GM21423 (cell line): ENCODE results near the gene VIPR1.
"Not testable (repeated sequence)": the region's sequence is repeated elsewhere in the genome, so short reads cannot be mapped to it uniquely, and the experiment has no call there.

Experiments
- ATAC-seq: cut with Tn5 transposase; IDR thresholded peaks from one replicate; pipeline ENCODE4 v1.9.1; 2021; ENCODE audit warnings: mild to moderate bottlenecking, moderate library complexity; ENCODE audit not compliant: unreplicated experiment

Gene VIPR1

GRCh38 chr3:42562047-42562907 lies 59.8 kb downstream of the VIPR1 start:
- ATAC-seq, result no peak

- no peak for ATAC-seq
Observed at GRCh38 chr3:42569593-42570142, 67.2 kb downstream of the VIPR1 start.

GRCh38 chr3:42572278-42572677 lies 69.8 kb downstream of the VIPR1 start:
- ATAC-seq, result no peak

GRCh38 chr3:42575137-42575741 lies 72.8 kb downstream of the VIPR1 start:
- no peak for ATAC-seq

GRCh38 chr3:42578054-42578453 lies 75.6 kb downstream of the VIPR1 start:
- no peak for ATAC-seq

- not testable (repeated sequence) for ATAC-seq
Observed at GRCh38 chr3:42579346-42579745, 76.9 kb downstream of the VIPR1 start.

- no peak for ATAC-seq
Observed at GRCh38 chr3:42581400-42581708, 78.9 kb downstream of the VIPR1 start.

GRCh38 chr3:42581709-42582473 lies 79.4 kb downstream of the VIPR1 start, which contains the start of gene SEC22C:
TSS of gene SEC22C (minus strand) at chr3:42581967. CDS start at chr3:42569046, 12,921 bp downstream.
- ATAC-seq, result peak; percentile 88

- ATAC-seq, result no peak
Observed at GRCh38 chr3:42582474-42583070, 80.1 kb downstream of the VIPR1 start.
